Measurements from ENCODE around the gene NAPG. TPM values are rescaled to one million over a fixed set of nuclear protein-coding genes. Genes with fewer than 3 reads are reported as not detected.
A peak's percentile ranks its signal among the peaks of the same experiment; 100 is the strongest.
"Not testable (repeated sequence)": the region's sequence is repeated elsewhere in the genome, so short reads cannot be mapped to it uniquely, and the experiment has no call there.

NAPG gene
- total RNA-seq, 1 experiment from 2014 or later, result 65.8 TPM

GRCh38 chr18:10546557-10547300 is 20.9 kb downstream of the NAPG start:
- DNase-seq (ENCODE audit: low spot score), result no peak

- DNase-seq (ENCODE audit: low spot score), result no peak
These were observed 26.4 kb downstream of the NAPG start for GRCh38 chr18:10552226-10552625.

- DNase-seq (ENCODE audit: low spot score), result not testable (repeated sequence)
These were observed 30.4 kb downstream of the NAPG start for GRCh38 chr18:10556251-10556650.

GRCh38 chr18:10557085-10557677 is 31.4 kb downstream of the NAPG start:
- no peak for DNase-seq (ENCODE audit: low spot score)

- DNase-seq (ENCODE audit: low spot score), result no peak
These were observed 32.6 kb downstream of the NAPG start for GRCh38 chr18:10558243-10558966.

GRCh38 chr18:10558967-10559298 is 33.1 kb downstream of the NAPG start:
- DNase-seq (ENCODE audit: low spot score), result no peak

- DNase-seq (ENCODE audit: low spot score), result no peak
These were observed 34.0 kb downstream of the NAPG start for GRCh38 chr18:10559553-10560451.

- DNase-seq (ENCODE audit: low spot score), result peak; percentile 65
These were observed 34.7 kb downstream of the NAPG start for GRCh38 chr18:10560452-10561045.

GRCh38 chr18:10562773-10563160 is 36.9 kb downstream of the NAPG start:
- no peak for DNase-seq (ENCODE audit: low spot score)

GRCh38 chr18:10563886-10564285 is 38.1 kb downstream of the NAPG start:
- no peak for DNase-seq (ENCODE audit: low spot score)

GRCh38 chr18:10564975-10565773 is 39.3 kb downstream of the NAPG start:
- no peak for DNase-seq (ENCODE audit: low spot score)

GRCh38 chr18:10565835-10566234 is 40.0 kb downstream of the NAPG start:
- DNase-seq (ENCODE audit: low spot score), result no peak

GRCh38 chr18:10566390-10566789 is 40.6 kb downstream of the NAPG start:
- no peak for DNase-seq (ENCODE audit: low spot score)

- not testable (repeated sequence) for DNase-seq (ENCODE audit: low spot score)
These were observed 44.1 kb downstream of the NAPG start for GRCh38 chr18:10569941-10570340.

- no peak for DNase-seq (ENCODE audit: low spot score)
These were observed 44.8 kb downstream of the NAPG start for GRCh38 chr18:10570622-10571021.

GRCh38 chr18:10571537-10571936 is 45.7 kb downstream of the NAPG start:
- no peak for DNase-seq (ENCODE audit: low spot score)

GRCh38 chr18:10573261-10573660 is 47.4 kb downstream of the NAPG start:
- not testable (repeated sequence) for DNase-seq (ENCODE audit: low spot score)

GRCh38 chr18:10574412-10574811 is 48.6 kb downstream of the NAPG start:
- DNase-seq (ENCODE audit: low spot score), result not testable (repeated sequence)

GRCh38 chr18:10577842-10578572 is 52.2 kb downstream of the NAPG start:
- DNase-seq (ENCODE audit: low spot score), result not testable (repeated sequence)

GRCh38 chr18:10578573-10578899 is 52.7 kb downstream of the NAPG start:
- not testable (repeated sequence) for DNase-seq (ENCODE audit: low spot score)
